Smooth muscle cell of the brain vasculature (primary cell): ENCODE results near the gene KLK14.

Source experiments
- DNase-seq: peaks from one replicate; pipeline ENCODE4 v3.0.0-alpha.2; 2012; ENCODE audit warnings: low read depth, low spot score

Gene KLK14

GRCh38 chr19:51086153-51086850, 3.6 kb upstream of the KLK14 start:
- no peak for DNase-seq

- no peak for DNase-seq
These were observed 1.8 kb upstream of the KLK14 start for GRCh38 chr19:51084505-51084904.

- no peak for DNase-seq
These were observed 1.1 kb upstream of the KLK14 start for GRCh38 chr19:51083783-51084182.

GRCh38 chr19:51083181-51083580, 494 bp upstream of the KLK14 start:
- DNase-seq: no peak

- DNase-seq: no peak
These were observed 1.2 kb downstream of the KLK14 start for GRCh38 chr19:51081476-51081875.

- no peak for DNase-seq
These were observed 3.1 kb downstream of the KLK14 start for GRCh38 chr19:51079481-51080110.

GRCh38 chr19:51078731-51079130, 4.0 kb downstream of the KLK14 start:
- DNase-seq: no peak

- DNase-seq: no peak
These were observed 4.6 kb downstream of the KLK14 start for GRCh38 chr19:51078104-51078503.

- no peak for DNase-seq
These were observed 6.0 kb downstream of the KLK14 start for GRCh38 chr19:51076631-51077213.

GRCh38 chr19:51075998-51076397, 6.7 kb downstream of the KLK14 start:
- no peak for DNase-seq

GRCh38 chr19:51071095-51071405, 11.6 kb downstream of the KLK14 start:
- no peak for DNase-seq

GRCh38 chr19:51070334-51071094, 12.2 kb downstream of the KLK14 start:
- DNase-seq: no peak

GRCh38 chr19:51066393-51067186, 16.1 kb downstream of the KLK14 start:
- DNase-seq: no peak

GRCh38 chr19:51065221-51065960, 17.3 kb downstream of the KLK14 start:
- DNase-seq: no peak

GRCh38 chr19:51064534-51065220, 18.0 kb downstream of the KLK14 start, which contains the start of gene KLK13:
Gene KLK13 (minus strand): TSS chr19:51065092. CDS start chr19:51065067, 25 bp downstream.
- DNase-seq: no peak

GRCh38 chr19:51063664-51064063, 19.0 kb downstream of the KLK14 start:
- DNase-seq: no peak

GRCh38 chr19:51060973-51061372, 21.7 kb downstream of the KLK14 start:
- DNase-seq: no peak

- DNase-seq: no peak
These were observed 22.4 kb downstream of the KLK14 start for GRCh38 chr19:51060336-51060735.

- DNase-seq: no peak
These were observed 23.0 kb downstream of the KLK14 start for GRCh38 chr19:51059715-51060114.

GRCh38 chr19:51055866-51056265, 26.8 kb downstream of the KLK14 start:
- DNase-seq: no peak

- no peak for DNase-seq
These were observed 35.7 kb downstream of the KLK14 start for GRCh38 chr19:51047031-51047335.
